Stimulated activated naive CD8-positive, alpha-beta T cell treated with anti-CD3 and anti-CD28 coated beads, Interleukin-15, Interleukin-2, amounts not matched to agents 100 U/mL and 50 U/mL, for 24 hours (primary cell): ENCODE results near the gene ZGLP1.
A peak's percentile ranks its signal among the peaks of the same experiment; 100 is the strongest.
"Not testable (repeated sequence)": the region's sequence is repeated elsewhere in the genome, so short reads cannot be mapped to it uniquely, and the experiment has no call there.

Experiments used
- ATAC-seq: fragments of 150-1000 bp; cut with Tn5 transposase; one replicate; pipeline ENCODE4 v1.10.0; 2021
- DNase-seq: peaks from one replicate; pipeline ENCODE4 v3.0.0; 2021

ZGLP1 gene

GRCh38 chr19:10293637-10294367 lies 15.8 kb downstream of the ZGLP1 start:
- ATAC-seq (no peak), DNase-seq (no peak)

- DNase-seq = no peak
Measured at GRCh38 chr19:10292789-10293636, 16.6 kb downstream of the ZGLP1 start.

GRCh38 chr19:10292206-10292788 lies 17.3 kb downstream of the ZGLP1 start:
- peak; percentile 53 for ATAC-seq

More at GRCh38 chr19:10292789-10293636, 16.6 kb downstream of the ZGLP1 start:
- ATAC-seq = no peak

GRCh38 chr19:10291554-10292205 lies 17.9 kb downstream of the ZGLP1 start:
- ATAC-seq (no peak), DNase-seq (no peak)

More at GRCh38 chr19:10292206-10292788, 17.3 kb downstream of the ZGLP1 start:
- DNase-seq = peak; percentile 88

- ATAC-seq = peak; percentile 10
- peak; percentile 72 for DNase-seq
Measured at GRCh38 chr19:10290876-10291553, 18.6 kb downstream of the ZGLP1 start.

- DNase-seq = no peak
Measured at GRCh38 chr19:10290357-10290875, 19.2 kb downstream of the ZGLP1 start.

GRCh38 chr19:10289836-10290356 lies 19.7 kb downstream of the ZGLP1 start, which contains the start of gene ICAM5:
TSS of gene ICAM5 (plus strand) at chr19:10289952. CDS start at chr19:10290044, 92 bp downstream.
- peak; percentile 56 for DNase-seq
- no peak for ATAC-seq

More at GRCh38 chr19:10290357-10290875, 19.2 kb downstream of the ZGLP1 start:
- ATAC-seq = no peak

GRCh38 chr19:10289167-10289835 lies 20.3 kb downstream of the ZGLP1 start:
- peak; percentile 47 for ATAC-seq
- peak; percentile 76 for DNase-seq

- ATAC-seq (peak; percentile 7), DNase-seq (peak; percentile 64)
Measured at GRCh38 chr19:10288662-10289166, 20.9 kb downstream of the ZGLP1 start.

GRCh38 chr19:10286803-10287737 lies 22.5 kb downstream of the ZGLP1 start, which contains the start of gene ICAM4:
TSS of gene ICAM4 (plus strand) at chr19:10286955. CDS start at chr19:10287013, 58 bp downstream.
- peak; percentile 58 for DNase-seq
- peak; percentile 34 for ATAC-seq

GRCh38 chr19:10285393-10285792 lies 24.2 kb downstream of the ZGLP1 start:
- DNase-seq = no peak

GRCh38 chr19:10284960-10285278 lies 24.7 kb downstream of the ZGLP1 start:
- ATAC-seq = no peak
- DNase-seq = no peak

More at GRCh38 chr19:10285393-10285792, 24.2 kb downstream of the ZGLP1 start:
- ATAC-seq = no peak

GRCh38 chr19:10284065-10284959 lies 25.3 kb downstream of the ZGLP1 start:
- no peak for ATAC-seq
- DNase-seq = no peak

GRCh38 chr19:10283301-10284064 lies 26.1 kb downstream of the ZGLP1 start:
- ATAC-seq (no peak), DNase-seq (no peak)

- DNase-seq, ATAC-seq: not testable (repeated sequence)
Measured at GRCh38 chr19:10282043-10282442, 27.6 kb downstream of the ZGLP1 start.

- DNase-seq (no peak), ATAC-seq (no peak)
Measured at GRCh38 chr19:10279737-10280442, 29.7 kb downstream of the ZGLP1 start.
